ENCODE results near the gene KAT6B. TPM values are rescaled to one million over a fixed set of nuclear protein-coding genes. Genes with fewer than 3 reads are reported as not detected.

The KAT6B gene
- total RNA-seq, 1 donor from 2014 or later: 48.3 TPM

DNA sequence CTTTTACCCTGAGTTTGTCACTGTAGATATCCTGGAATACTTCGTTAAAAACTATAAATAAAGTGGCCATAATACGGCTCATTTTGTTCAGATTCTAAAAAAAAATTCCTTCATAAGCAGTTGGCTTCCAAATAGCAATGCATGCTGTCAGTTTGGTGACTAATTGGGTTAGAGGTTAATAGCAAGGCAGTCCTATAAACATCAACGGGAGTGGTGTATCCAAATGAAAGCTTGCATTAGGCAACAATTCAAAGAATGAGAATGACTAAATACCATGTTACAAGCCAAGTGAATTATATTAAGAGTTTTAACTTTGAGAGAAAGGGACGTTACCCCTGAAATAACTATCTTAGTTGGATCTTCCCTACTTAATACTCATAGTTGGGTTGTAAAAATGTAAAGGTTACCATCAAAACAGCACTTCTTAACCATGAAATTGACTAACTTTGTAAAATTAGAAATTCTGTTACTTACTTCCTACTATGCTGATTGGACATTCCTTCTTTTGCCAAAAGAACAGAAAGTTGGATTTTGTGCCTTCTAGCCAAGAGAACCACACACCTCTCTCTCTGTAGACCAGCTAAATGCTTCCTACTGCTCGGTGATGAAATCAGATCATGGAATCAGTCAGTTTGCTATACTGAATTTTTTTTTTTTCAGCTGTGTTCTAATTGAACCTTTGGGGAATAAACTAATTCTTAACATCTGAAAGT, 98.0 kb downstream of the KAT6B start:
- Mint-ChIP-seq H3K27me3 (no peaks in the 10 kb centered on the region), H3K36me3 (peaks cover 15% of the 10 kb centered on the region), H3K9me3 (no peaks in the 10 kb centered on the region), H3K4me3 (no peak overlapping the region), H3K4me1 (ENCODE audit: unreplicated experiment) (peaks cover 56% of the 10 kb centered on the region), H3K27ac (no peak overlapping the region)
- TF ChIP-seq, protein P1, sequence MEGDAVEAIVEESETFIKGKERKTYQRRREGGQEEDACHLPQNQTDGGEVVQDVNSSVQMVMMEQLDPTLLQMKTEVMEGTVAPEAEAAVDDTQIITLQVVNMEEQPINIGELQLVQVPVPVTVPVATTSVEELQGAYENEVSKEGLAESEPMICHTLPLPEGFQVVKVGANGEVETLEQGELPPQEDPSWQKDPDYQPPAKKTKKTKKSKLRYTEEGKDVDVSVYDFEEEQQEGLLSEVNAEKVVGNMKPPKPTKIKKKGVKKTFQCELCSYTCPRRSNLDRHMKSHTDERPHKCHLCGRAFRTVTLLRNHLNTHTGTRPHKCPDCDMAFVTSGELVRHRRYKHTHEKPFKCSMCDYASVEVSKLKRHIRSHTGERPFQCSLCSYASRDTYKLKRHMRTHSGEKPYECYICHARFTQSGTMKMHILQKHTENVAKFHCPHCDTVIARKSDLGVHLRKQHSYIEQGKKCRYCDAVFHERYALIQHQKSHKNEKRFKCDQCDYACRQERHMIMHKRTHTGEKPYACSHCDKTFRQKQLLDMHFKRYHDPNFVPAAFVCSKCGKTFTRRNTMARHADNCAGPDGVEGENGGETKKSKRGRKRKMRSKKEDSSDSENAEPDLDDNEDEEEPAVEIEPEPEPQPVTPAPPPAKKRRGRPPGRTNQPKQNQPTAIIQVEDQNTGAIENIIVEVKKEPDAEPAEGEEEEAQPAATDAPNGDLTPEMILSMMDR (conservative IDR thresholded peaks at IDR 0.05): no peak
- no peak for DNase-seq (ENCODE audit: extremely low spot score, unreplicated experiment)

DNA sequence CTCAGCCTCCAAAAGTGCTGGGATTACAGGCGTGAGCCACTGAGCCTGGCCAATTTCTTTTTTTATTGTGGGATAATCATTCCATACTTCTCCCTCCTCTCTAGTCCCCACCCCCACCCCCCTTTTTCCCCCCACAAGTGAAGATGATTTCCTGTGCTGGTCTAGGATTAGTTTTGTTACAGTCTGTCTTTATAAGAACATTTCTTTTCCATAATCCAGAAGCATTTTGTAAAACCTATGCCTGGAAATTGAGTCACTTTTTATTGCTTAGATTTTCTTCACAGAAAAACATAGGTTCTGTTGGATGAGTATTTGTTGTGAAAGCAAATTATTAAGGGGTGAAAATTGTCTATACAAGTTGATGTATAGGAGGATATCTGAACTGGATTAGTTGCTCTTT, 98.9 kb downstream of the KAT6B start:
- no peak overlapping the region for H3K4me3 Mint-ChIP-seq
- no peak for DNase-seq (ENCODE audit: extremely low spot score, unreplicated experiment)
- H3K27me3 Mint-ChIP-seq: no peaks in the 10 kb centered on the region
- H3K9me3 Mint-ChIP-seq: no peaks in the 10 kb centered on the region
- peaks cover 56% of the 10 kb centered on the region for H3K4me1 Mint-ChIP-seq (ENCODE audit: unreplicated experiment)
- TF ChIP-seq, protein P1 (conservative IDR thresholded peaks at IDR 0.05): no peak
- H3K27ac Mint-ChIP-seq: no peak overlapping the region
- peaks cover 6% of the 10 kb centered on the region for H3K36me3 Mint-ChIP-seq

DNA sequence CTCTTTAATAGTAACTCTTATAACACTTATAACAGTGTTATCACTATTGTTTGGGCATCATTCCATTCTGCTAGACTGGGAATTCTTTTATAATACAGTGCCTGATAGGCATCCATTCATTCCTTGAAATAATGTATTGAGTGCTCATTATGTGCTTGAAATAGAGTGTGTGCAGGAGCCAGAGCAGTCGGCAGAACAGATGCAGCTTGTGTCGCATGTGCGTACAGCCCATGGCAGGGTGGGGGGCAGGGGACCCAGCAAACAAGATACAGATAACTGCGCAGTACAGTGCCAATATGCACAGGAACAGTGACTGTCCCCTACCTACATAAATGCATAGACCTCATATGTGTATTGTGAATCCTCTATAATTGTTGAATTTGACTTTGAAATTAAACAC, 99.3 kb downstream of the KAT6B start:
- Mint-ChIP-seq H3K9me3 (no peaks in the 10 kb centered on the region), H3K27ac (no peak overlapping the region), H3K4me1 (ENCODE audit: unreplicated experiment) (peaks cover 56% of the 10 kb centered on the region), H3K27me3 (no peaks in the 10 kb centered on the region), H3K36me3 (peaks cover 3% of the 10 kb centered on the region), H3K4me3 (no peak overlapping the region)
- no peak for DNase-seq (ENCODE audit: extremely low spot score, unreplicated experiment)
- TF ChIP-seq, protein P1 (conservative IDR thresholded peaks at IDR 0.05): no peak

DNA sequence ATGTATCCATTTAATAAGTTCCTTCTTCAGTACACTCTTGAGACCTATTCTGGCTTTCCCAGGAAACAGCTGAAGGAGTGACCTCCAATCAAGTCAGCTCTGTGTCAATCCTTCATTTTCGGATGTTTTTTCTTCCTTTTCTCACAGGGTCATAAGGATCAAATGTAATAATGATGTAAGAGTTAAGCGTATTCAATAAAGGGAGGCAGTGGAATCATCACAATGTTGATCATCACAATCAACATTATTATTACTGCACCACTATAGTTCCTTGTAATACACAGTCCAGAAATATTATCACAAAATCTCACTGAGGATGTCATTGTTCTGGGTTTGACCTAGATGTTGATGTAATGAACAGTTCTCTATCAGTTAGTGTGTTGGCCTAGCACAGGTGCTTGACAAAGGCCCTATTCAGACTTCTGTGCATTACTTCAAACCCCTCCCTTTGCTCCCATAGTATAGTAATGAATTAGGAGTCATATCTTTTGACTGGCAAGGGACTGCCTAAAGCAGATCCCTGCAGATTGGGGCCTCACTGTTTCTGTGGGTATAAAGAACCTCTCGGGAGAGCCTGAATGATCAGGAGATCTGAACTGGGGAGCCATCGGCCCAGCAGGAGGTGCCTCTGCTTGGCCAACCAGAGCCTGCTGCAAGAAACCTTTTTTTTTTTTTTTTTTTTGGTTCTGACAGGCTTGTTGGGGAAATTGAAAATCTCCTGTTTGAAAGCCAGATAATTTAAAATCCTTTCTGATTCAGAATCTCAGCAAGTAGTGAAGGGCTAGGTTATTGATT, 100.6 kb downstream of the KAT6B start:
- TF ChIP-seq, protein P1 (conservative IDR thresholded peaks at IDR 0.05): no peak
- Mint-ChIP-seq H3K4me1 (ENCODE audit: unreplicated experiment) (peaks cover 52% of the 10 kb centered on the region), H3K27me3 (no peaks in the 10 kb centered on the region), H3K36me3 (peaks cover 2% of the 10 kb centered on the region), H3K4me3 (no peak overlapping the region), H3K9me3 (no peaks in the 10 kb centered on the region), H3K27ac (no peak overlapping the region)
- DNase-seq (ENCODE audit: extremely low spot score, unreplicated experiment): no peak

DNA sequence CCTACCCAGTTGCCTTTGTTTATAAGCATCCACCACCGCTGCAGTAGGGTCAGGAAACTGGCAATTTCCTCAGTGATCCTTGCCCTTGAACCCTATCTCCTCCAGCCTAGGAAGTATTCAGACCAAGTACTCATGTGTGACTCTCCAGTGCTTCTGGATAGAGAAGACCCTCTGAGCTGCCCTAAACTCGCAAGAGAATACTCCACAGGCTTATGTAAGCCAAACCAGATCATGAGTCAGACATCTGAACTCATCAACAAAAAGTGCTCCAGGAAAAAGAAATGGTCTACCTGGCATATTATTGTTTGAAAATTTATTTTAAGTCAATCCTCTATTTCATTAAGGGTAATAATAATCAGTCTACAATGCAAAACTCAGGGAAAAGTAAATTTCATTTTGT, 101.3 kb downstream of the KAT6B start:
- TF ChIP-seq, protein P1 (conservative IDR thresholded peaks at IDR 0.05): no peak
- no peak for DNase-seq (ENCODE audit: extremely low spot score, unreplicated experiment)
- H3K36me3 Mint-ChIP-seq: peaks cover 3% of the 10 kb centered on the region
- no peaks in the 10 kb centered on the region for H3K9me3 Mint-ChIP-seq
- H3K27ac Mint-ChIP-seq: no peak overlapping the region
- H3K4me3 Mint-ChIP-seq: no peak overlapping the region
- peaks cover 44% of the 10 kb centered on the region for H3K4me1 Mint-ChIP-seq (ENCODE audit: unreplicated experiment)
- H3K27me3 Mint-ChIP-seq: no peaks in the 10 kb centered on the region
